Epidermal melanocyte (primary cell): Measurements from ENCODE around the gene PRCC.

Experiments
- DNase-seq: peaks from one replicate; pipeline ENCODE4 v3.0.0; 2011; ENCODE audit warnings: low spot score; ENCODE audit not compliant: insufficient read length

Gene PRCC

DNA sequence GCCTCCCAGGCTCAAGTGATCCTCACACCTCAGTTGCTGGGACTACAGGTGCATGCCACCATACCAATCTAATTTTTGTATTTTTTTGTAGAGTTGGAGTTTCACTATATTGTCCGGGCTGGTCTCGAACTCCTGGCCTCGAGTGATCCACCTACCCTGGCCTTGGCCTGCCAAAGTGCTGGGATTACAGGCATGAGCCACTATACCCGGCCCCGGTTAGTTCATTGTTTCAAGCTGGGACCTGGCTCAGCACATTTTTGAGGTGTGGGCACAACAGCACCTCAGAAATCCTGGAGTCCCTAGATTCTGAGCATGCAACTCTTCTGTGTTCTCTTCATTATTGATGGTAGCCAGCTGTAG is 28.0 kb downstream of the PRCC start:
- DNase-seq: no peak

DNA sequence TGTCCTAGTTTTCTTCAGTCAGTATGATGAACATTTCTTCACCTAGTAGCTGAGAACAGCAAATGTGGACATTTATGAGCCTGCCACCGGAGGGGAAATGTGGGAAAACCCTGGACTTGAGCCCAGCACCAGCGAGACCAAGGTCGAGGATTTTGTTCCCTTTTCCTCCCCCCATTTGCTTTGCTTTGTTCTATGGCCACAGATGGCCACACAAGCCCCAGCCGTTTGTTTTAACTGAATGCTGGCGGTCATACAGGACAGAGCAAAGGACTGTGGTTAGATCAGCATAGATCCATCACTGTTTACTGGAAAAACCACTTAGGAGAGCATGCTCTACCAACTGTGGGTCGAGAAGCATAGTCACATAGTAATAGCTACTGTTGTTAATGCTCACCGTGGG is 28.5 kb downstream of the PRCC start:
- DNase-seq: no peak

DNA sequence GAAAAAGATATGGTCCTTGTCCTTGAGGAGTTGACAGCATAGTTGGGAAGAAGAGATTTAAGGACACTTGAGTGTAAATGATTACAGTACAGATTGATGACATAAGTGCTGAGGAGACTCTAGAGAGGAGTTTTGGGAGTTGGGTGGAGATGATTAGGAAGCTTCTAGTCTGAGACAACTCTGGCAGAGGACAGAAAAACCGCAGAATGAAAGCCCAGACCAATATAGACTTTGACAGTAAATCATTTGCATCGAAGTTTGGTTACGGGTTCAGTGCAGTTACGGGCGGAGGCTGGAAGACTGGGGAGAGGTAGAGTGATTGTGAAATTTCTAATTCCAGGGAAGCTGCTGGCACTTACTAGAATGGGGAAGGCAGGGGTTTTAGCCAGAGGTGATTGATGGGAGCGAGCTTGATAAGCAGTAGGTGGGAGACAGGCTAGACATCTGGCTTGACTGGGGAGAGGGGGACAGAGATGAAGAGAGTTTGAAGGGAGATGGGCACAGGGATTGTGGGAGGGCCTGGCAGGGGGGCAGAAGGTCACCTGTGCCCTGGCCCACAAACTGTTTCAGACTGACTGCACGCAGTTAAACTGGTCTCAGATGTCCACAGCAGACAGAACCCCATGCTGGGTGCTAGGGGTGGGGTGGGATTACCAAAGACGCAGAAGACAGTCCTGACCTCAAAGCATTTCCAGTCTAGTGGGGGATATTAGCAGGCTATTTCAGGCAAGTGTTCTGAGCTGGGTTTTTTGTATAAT is 29.2 kb downstream of the PRCC start:
- DNase-seq: no peak

DNA sequence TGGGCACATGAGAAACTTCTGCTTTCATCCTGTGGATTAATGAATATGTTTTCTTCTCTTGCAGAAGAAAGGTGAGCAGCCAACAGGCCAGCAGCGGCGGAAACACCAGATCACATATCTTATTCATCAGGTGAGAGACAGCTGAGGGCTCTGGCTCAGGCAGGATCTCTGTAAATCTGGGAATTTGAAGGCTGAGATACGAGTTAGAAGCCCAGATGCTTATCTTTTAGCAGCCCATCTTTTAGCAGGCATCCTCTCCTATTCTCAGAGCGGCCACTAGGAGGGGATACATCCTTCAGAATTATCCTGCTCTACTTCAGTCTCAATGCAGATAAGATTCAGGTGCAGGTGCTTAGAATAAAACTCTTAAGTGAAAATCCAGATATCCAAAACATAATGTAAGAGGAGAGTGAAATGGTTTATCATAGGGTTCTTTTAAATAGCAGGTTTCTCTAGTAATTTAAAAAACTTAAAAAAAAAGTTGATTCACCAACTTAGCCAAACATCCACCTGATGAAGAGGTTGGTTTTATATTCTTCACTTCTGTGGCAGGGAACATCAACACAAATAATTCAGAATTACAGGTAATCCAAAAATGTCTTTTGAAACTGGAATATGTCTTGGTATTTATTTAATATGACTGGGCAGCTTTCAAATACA is 30.0 kb downstream of the PRCC start:
- peak; percentile 50 for DNase-seq

DNA sequence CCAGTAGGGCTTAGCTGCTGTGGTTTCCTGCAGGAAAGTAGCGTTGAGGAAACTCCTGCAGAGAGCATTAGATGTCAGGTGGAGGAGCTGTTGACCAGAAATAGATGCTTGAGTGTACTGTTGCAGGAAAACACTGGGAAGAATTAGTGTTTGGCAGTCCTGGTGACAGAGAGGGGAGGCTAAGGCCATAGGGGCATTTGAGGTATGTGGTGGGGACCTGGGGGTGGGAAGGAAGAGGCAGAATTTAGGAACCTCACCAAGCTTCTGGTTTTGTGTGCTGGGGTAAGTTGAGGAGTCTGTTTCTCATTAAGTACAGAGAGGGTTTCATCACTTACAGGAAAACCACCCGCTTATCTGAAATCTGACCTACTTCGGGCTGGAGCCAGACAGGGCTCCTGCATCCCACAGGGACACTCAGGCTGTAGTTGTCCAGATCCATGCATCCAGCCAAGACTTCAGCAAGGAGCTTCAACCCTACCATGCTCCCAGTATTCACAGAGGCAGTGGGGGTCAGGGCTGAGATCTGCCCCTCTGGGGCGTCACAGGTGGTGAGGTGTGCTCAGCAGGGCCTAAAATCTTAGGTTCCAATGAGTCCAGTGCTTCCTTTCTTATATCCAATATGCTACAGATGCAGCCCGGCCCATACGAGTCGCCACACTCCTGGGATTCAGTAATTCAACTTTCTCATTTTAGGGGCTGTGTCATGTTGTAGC is 34.2 kb downstream of the PRCC start:
- no peak for DNase-seq

DNA sequence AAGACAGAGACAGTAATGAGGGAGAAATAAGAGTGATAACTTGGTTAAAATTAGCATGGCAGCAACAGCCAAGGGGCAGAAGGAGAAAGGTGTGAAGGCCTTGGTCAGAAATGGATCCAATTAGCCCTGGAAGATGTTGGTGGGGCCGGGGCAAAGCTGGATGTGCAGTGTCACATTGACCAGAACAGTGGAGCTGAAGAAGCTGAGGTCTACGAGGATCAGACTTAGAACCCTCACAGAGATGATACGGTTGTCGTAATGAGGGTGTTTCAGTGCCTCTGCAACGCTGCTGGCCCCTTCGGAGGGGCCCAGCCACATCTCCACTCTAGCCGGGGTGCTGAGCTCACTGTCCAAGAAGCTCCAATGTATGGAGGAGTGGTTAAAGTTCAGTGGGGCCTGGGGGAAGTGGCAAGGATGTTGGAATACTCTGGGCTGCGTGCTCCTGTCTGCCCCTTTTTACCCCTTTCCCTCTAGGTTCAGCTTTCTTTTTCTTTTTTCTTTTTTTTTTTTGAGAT is 35.1 kb downstream of the PRCC start:
- no peak for DNase-seq

DNA sequence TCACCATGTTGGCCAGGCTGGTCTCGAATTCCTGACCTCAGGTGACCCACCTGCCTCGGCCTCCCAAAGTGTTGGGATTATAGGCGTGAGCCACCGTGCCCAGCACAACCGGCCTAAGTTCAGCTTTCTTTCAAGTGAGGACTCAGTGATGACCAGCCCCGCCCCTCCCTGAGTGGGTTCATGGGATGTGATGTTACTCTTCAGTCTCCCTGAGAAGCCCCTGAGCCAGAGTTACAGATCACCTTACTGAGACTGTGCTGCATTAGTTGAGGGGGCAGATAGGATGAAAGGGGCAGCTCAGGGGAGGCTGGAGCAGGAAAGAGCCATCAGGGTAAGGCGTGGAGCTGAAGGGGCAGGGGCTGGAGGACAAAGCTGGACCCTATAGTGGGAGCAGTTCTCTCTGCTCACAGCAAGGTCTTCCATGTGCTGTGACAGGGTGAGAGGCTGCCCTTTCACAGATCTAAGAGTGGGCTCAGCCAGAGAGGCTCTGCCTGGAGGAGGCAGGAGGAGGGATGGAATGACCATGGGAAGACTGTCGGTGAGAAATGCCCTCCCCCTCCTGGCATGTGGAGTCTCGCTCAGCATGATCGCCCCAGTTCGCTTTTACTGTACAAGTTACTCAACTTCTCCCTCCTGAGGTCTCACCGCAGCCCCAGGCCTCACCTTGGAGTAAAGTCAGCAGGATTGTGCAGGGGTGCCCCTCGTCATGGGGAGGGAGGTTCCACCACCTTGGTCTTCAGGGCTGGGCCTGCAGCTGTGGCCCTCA is 35.9 kb downstream of the PRCC start:
- DNase-seq: no peak

DNA sequence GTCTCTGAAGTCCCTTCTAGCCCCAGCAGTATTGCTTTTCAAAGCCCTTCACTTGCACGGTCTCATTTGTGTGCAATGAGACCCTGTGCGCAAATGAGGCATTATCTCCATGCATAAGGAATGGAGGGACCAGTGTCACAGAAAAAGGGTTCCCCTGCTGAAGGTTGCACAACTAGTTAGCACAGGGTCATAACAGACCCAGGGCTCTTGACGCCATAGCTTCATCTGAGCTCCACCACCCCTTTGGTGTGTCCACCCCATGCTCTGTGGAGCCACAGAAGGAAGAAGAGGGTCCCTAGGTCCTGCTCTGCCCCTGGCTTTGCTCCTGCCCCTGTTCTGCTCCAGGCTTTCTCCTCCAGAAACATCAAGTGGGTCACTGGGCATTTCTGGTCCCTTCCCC is 36.7 kb downstream of the PRCC start:
- DNase-seq: no peak

DNA sequence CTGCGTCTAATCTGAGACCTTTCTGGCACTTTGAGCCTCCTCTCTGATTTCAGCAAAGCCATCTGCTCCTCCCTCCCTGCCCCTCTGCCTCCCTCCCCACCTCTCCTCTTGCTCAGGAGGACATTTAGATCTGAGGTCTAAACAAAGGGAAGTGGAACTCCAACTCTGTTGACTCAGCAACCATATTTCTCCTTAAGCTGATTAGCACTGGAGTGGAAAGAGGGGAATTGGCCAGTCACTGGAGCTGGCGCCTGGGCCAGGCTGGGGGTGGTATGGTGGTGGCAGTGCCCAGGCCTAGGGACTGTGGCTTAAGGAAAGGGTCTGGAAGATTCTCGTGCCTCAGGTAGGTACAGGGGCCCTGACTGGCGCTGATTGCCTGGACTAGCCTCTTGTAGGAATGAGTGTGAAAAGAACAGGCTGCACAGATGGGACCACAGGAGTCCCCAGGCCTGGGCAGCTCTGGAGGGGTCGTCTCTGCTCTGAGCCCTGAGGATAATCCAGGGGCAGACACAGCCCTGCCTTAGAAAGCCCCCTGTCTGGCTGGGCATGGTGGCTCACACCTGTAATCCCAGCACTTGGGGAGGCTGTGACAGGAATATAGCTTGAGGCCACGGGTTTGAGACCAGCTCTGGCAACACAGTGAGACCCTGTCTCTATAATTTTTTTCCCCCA is 37.4 kb downstream of the PRCC start:
- DNase-seq: no peak

DNA sequence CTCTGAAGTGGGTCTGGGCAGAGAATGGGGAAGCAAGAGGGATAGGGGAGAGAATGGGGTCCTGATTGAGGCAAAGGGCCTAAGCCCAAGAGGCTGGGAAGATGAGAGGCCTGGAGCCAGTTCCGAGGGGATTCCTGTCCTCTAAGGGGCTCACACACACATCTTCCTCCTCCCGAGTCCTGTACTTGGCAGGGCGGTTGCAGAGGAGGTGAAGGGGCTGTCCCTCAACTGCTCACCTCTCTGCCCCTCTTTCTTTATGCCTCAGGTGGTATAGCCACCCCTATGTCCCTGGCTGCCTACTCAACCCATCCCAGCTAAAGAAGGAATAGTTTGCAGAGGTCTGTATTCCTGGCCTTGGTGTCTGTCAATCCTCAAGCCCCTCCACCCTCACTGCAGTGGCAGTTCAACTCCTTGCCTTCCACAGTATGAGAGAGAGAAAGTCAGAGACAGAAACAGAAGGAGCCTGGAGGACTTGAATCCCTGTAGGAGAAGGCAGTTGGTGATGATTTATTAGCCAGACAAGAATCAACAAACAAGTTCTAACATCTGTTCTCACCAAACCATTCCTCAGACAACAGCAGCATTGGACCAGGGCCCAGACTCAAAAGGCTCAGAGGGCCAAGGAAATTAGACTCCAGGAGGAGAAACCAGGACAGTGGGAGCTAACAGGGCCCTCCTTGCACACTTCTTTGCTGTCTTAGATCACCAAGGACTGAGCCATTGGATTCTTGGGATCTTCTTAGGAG is 38.6 kb downstream of the PRCC start:
- DNase-seq: no peak

DNA sequence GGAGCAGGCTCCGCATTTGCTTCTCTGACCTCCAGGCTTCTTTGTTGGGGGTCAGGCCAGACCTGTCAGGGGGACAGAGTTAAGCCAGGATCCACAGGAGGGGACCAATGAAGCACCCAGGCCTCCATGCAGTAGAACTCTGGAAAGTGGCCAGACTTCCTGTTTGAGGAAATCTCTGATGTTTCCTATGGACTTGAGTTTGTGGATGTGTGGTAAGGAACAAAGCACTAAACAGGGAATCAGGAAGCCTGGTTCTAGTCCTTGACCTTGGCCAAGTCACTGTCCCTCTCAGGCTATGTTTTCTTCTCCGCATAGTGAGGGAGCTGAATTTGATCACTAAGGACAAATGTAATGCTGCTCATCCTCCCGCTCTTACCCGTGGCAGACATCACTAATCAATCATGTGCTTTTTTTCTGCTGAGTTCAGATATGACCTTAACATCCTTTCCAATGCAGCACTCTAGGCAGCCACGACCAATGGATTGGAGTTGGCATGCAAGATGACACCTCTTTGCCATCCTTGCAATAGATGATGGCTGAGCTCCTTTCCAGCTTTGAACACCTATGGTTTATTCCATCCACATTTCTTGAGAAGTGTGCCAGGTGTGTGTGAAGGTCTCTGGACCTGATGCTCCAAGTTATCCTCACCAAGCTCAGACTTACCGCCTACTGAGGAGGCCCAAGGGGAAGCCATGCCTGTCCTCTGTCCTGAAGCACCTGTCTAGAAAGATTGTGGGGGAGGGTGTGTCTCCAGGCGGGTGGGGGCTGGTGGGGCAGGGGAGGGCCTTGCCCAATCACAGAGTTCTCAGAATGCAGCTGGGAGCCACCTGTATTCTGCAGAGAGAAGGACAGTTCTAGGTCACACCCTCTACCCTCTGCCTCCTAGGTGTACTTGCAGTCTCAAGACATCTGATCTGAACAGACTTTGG is 39.4 kb downstream of the PRCC start:
- no peak for DNase-seq

DNA sequence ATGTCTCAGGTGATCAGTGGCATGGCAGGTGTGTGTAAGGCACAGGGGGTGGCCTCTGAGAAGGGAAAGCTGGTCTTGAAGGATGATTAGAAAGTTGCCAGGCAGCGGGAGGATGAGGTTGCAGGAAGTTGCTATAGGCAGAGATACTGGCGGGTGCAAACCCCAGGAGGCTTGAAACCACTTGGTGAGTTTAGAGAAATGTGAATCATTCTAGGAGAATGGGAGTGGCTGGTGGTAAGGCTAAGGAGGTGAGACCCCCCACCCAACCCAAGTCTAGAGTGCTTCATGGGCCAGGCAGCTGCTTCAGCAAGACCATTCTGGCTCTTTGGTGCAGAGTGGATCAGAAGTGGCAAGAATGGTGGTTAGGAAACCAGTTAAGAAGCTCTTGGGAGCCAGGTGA is 40.3 kb downstream of the PRCC start:
- DNase-seq: no peak

DNA sequence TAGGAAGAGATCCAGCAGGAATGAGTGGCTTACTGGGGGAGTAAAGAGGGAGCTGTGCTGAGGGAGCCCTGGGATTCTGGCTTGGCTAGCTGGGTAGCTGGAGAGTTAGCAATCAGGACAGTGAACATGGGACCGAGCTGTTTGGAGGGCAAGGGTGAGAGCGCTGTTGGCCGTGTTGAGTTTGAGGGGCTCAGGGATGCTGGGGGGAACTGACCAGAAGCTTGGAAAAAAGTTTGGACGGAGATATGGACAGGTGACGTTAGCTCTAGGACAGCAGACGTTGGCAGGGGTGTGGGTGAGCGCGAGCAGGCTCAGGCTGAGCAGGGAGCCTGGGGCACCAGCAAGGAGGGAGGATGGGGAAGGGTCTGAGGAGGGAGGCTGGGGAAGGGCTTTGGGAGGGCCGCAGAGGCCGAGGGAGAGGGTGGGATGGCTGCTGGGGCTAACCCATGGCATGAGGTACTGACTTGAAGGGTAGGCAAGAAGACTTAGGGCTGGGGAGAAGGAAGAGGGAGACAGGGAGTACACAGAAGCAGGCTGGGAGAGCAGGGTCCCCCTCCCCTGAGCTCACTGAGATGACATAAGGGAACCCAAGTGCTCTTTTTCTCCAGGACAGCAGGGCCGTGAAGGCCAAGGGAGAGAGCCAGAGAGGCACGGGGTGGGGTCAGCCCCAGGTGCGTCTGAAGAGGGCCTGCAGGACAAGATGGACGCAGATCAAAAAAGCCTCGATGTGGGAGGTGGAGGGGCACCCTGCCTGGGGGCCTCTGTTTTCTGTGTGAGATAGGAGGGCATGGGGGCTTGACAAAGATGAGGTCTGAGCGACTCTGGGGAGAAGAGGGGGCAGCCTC is 41.1 kb downstream of the PRCC start:
- no peak for DNase-seq

DNA sequence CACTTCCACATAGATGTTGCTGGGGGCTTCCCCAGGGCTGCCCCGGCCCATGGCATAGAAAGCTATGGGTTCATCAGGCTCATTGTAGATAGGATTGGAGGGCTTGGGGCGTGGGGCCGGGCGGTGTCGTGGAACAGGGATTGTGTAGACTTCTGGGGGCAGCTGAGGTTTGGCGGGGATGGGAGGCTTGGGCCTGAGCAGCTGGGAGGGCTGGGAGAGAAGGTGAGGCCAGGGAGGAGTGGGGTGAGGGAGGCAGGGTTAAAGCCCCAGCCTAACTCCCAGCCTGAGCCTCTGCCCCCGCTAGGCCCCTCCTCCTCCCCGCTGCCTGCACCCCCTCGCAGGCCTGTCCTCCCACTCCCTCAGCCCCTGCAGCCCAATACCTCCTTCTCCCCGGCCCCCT is 41.9 kb downstream of the PRCC start:
- DNase-seq: no peak

DNA sequence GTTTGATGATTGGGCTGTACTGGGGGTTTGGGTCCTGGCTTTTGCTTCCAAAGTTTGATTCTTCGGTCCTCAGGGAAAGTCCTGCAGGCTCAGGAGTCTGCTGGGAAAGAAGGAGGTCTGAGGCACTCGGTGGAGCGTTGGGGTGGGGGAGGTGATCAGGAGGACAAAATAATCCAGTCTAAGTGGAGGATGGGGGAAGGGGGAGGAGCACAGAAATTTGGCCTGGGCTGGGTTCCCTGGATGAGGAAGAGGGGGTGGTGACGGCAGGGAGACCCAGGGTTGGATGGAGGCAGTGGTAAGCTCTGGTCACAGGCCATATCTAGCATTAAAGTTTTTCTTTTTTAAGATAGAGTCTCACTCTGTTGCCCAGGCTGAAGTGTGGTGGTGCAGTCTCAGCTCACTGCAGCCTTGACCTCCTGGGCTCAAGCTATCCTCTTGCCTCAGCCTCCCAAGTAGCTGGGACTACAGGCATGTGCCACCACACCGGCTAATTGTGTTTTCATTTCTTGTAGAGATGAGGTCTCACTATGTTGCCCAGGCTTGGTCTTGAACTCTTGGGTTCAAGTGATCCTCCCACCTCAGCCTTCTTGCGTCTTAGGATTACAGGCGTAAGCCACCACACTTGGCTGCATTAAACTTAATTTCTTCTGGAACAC is 42.5 kb downstream of the PRCC start:
- DNase-seq: no peak

DNA sequence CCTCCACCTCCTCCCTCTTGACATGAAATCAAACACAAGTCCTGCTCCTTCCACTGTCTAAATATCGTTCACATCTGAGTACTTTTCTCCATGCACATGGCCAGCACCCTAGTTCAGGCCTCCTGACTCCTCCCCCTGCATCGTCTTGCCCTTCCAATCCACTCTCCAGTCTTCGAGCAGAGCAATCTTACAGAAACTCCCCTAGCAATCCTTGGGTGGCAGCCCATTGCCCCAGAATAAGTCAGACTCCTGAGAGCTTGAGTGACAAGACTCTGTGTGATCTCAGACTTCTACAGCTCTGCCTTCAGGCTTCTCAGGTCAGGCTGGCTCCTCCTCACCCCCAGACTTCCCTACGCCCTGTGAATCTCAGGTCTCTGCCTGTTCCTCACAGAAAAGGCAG is 43.8 kb downstream of the PRCC start:
- no peak for DNase-seq

DNA sequence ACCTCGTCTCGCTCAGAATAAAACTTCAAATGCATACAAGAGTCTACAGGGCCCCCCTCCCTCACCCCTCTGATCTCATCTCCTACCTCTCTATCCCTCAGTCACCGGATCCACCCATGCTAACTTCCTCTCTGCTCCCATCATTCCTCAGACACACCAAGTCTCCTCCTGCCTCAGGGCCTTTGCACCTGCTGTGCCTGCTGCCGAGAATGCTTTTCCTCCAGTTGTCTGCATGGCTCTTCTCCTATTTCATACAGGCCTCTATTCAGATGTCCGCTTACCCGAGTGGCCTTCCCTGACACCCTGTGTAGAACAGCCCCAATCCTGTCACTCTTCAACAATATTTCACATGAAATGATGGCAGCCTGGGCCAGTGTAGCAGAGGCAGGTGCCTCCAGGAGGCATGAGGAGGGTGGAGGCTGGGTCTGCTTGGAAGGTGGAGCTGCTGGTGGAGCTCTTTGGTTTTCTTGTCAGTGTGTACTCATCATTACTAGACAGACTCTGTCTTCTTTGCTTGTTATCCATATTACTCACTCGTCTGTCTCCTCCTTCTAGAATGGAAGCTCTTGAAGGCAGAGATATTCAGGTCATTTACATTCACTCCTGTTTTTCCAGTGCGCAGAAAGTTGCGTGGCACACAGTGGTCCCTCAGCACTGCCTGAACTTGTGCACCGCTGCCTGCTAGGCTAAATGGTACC is 45.1 kb downstream of the PRCC start:
- no peak for DNase-seq
